Neural crest cell (in vitro differentiated cells): ENCODE results near the gene SNX9. TPM values are rescaled to one million over a fixed set of nuclear protein-coding genes. Genes with fewer than 3 reads are reported as not detected.

Experiments
- DNase-seq: peaks from one replicate; pipeline ENCODE4 v3.0.0; 2021; ENCODE audit warnings: low read depth, mixed read lengths, low spot score
- H3K27ac Mint-ChIP-seq: one replicate; pipeline ENCODE4 v1.8.0; 2021; ENCODE audit warnings: mild to moderate bottlenecking, mixed read lengths; ENCODE audit not compliant: unreplicated experiment
- H3K27me3 Mint-ChIP-seq: 2 replicates; pipeline ENCODE4 v1.8.0; 2021; ENCODE audit warnings: low read depth, mild to moderate bottlenecking, mixed read lengths
- H3K36me3 Mint-ChIP-seq: 2 replicates; pipeline ENCODE4 v1.8.0; 2021; ENCODE audit warnings: low read depth, mild to moderate bottlenecking, mixed read lengths
- H3K4me1 Mint-ChIP-seq: 2 replicates; pipeline ENCODE4 v1.8.0; 2021; ENCODE audit warnings: mixed read lengths
- H3K4me3 Mint-ChIP-seq: one replicate; pipeline ENCODE4 v1.8.0; 2021; ENCODE audit warnings: mild to moderate bottlenecking, mixed read lengths
- H3K9me3 Mint-ChIP-seq: 2 replicates; pipeline ENCODE4 v1.8.0; 2021; ENCODE audit warnings: mixed read lengths
- total RNA-seq: library from RNA; stranded (reverse); gene quantifications from 2 replicates; pipeline ENCODE4 v1.2.1, GENCODE V29; 2021
- TF ChIP-seq, protein P1 (sequence below): fragments of 200-600 bp; sonication (generic); conservative IDR thresholded peaks from 2 replicates; pipeline ENCODE4 v1.5.0; 2021; ENCODE audit warnings: antibody characterized with exemption, mild to moderate bottlenecking

SNX9 gene
- total RNA-seq, 1 donor from 2014 or later, result 18.1 TPM

DNA sequence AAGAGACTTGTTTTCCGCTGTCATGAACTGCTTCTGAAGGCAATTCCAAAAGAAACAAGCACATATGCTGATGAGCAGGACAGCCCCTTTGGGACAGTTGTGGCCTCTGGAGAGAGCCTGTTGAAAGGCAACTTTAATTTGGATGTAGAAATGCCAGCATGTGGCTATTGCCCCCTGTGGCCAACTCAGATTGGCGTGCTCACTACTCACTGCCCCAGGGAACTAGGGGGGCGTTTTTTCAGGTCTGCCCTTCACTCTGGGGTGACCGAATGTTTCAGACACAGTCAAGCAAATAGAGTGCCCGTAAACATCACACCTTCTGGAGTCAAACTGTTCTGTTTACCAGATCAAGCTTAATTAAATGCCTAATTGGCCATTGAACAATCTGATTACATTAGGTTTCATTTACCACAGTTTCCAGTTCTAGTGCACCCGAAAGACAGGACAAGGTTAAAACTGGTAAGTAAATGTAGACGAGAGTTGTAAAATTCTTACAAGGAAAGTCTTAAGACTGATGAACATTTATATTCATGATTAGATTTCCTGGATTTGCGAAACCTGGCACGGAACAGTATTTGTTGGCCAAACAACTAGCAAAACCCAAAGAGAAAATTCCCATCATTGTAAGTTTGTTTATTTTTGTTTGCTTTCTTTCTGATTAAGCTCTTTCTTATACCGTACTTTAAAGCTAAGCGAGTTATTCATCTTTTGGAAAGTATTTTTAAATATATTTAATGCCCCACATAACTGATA, 82.7 kb downstream of the SNX9 start:
- Mint-ChIP-seq H3K4me3 (no peak overlapping the region), H3K4me1 (no peaks in the 10 kb centered on the region), H3K27me3 (no peaks in the 10 kb centered on the region), H3K27ac (no peak overlapping the region), H3K9me3 (no peaks in the 10 kb centered on the region), H3K36me3 (peaks cover 19% of the 10 kb centered on the region)
- no peak for DNase-seq
- TF ChIP-seq, protein P1, sequence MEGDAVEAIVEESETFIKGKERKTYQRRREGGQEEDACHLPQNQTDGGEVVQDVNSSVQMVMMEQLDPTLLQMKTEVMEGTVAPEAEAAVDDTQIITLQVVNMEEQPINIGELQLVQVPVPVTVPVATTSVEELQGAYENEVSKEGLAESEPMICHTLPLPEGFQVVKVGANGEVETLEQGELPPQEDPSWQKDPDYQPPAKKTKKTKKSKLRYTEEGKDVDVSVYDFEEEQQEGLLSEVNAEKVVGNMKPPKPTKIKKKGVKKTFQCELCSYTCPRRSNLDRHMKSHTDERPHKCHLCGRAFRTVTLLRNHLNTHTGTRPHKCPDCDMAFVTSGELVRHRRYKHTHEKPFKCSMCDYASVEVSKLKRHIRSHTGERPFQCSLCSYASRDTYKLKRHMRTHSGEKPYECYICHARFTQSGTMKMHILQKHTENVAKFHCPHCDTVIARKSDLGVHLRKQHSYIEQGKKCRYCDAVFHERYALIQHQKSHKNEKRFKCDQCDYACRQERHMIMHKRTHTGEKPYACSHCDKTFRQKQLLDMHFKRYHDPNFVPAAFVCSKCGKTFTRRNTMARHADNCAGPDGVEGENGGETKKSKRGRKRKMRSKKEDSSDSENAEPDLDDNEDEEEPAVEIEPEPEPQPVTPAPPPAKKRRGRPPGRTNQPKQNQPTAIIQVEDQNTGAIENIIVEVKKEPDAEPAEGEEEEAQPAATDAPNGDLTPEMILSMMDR, result no peak

DNA sequence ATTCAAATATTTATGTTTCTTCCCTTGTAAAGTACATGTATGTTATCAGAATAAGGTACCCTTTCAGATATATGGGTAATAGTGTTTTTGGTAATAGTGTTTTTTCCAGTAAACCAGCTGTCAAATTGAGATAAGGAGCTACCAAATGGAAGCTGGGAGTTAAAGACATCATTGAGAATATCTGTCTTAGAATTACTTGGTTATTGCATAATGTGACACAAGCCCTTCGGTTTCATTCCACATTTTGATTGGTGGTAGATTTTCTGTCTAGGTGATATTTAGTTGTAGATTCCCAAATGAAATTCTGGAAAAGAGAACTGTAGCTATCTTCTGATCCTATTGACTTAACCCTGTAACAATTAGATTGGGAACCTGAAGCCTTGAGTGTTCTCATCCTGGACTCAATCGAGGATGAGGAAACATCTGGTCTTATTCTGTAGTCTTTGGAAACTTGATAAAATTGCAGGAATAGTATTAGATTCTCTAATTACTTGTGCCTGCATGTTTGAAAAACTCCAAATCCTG, 83.6 kb downstream of the SNX9 start:
- Mint-ChIP-seq H3K36me3 (peaks cover 20% of the 10 kb centered on the region), H3K27ac (no peak overlapping the region), H3K9me3 (no peaks in the 10 kb centered on the region), H3K4me1 (no peaks in the 10 kb centered on the region), H3K27me3 (no peaks in the 10 kb centered on the region), H3K4me3 (no peak overlapping the region)
- TF ChIP-seq, protein P1, result no peak
- no peak for DNase-seq

DNA sequence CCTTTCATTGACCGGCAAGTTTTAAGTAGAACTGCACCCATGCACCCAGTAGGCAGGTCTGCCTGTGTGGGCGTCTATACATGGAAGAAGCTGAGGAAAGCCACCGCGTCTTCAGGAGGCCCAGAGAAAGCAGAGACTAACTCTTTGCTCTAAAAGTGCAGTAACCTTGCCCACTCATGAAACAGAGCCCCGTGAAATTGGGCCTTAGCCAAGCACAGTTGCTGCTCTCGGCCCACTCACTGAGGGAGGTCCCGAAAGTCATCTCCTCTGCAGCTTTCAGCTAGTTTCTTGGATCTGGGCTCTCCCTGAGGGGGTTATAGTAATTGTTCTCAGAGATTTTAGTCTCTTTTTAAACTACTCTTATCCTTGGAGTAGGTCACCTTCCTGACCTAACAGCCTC, 84.6 kb downstream of the SNX9 start:
- H3K4me1 Mint-ChIP-seq, result no peaks in the 10 kb centered on the region
- no peaks in the 10 kb centered on the region for H3K9me3 Mint-ChIP-seq
- DNase-seq, result no peak
- peaks cover 20% of the 10 kb centered on the region for H3K36me3 Mint-ChIP-seq
- H3K27ac Mint-ChIP-seq, result no peak overlapping the region
- TF ChIP-seq, protein P1, result no peak
- H3K4me3 Mint-ChIP-seq, result no peak overlapping the region
- no peaks in the 10 kb centered on the region for H3K27me3 Mint-ChIP-seq

DNA sequence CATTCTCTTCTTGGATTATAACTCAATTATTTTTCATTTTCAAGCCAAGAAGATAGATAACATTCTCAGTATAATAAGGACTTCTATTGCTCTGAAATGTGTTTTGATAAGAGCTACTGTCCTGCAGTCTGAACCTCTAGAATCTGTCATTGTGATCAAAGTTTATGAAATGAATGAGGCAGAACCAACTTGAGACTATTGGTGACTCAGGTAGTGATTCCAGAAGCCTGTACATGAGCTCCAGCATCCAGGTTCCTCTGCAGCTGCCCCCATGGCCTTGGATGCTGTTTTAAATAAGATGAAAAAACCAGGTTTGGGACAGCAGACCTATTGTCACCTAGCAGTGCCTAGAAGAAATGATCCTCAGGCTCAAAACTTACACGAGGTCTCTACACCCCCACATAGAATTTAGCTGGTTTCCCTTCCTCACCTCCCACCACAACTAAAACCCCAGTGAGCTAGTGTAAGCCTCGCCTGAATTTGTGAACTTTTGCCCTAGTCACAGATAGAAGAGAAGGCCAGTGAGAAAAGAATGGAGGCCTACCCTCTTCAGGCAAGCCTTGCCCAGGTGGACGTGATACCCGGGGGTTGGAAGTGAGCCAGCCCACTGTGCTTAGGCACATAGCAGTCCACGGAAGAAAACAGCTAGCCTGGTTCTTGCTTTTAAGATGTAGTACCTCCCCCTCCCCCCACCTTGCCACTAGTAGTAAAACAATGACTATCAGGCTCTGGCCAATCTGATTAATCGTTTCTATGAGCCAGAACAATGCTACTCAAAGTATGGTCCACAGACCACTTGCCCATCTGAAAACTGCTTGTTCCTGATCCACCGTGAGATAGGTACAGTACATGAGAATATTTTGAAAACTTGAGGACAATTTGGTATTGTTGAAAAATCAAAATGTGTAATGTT, 85.6 kb downstream of the SNX9 start:
- TF ChIP-seq, protein P1, result no peak
- no peaks in the 10 kb centered on the region for H3K9me3 Mint-ChIP-seq
- H3K4me1 Mint-ChIP-seq, result peaks cover 2% of the 10 kb centered on the region
- no peak for DNase-seq
- peaks cover 22% of the 10 kb centered on the region for H3K36me3 Mint-ChIP-seq
- no peak overlapping the region for H3K27ac Mint-ChIP-seq
- H3K4me3 Mint-ChIP-seq, result no peak overlapping the region
- no peaks in the 10 kb centered on the region for H3K27me3 Mint-ChIP-seq

DNA sequence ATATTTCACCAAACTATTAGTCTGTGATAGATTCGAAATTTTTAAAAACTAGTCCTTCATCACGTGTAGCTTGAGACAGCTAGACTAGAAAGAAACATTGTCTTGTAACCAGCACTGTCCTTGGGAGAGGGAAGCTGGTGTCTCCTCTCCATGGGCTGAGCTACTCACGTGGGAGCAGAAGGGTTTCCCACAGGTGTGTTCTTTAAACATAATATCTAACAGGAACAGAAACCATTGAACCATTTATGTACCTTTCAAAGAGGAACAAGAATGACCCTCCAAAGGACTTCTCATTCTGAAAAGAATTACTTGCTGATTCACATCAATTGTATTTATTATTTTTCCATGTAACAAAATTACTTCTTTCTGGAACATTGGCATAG, 86.2 kb downstream of the SNX9 start:
- H3K27ac Mint-ChIP-seq, result no peak overlapping the region
- no peak overlapping the region for H3K4me3 Mint-ChIP-seq
- H3K36me3 Mint-ChIP-seq, result peaks cover 26% of the 10 kb centered on the region
- TF ChIP-seq, protein P1, result no peak
- H3K4me1 Mint-ChIP-seq, result peaks cover 3% of the 10 kb centered on the region
- H3K9me3 Mint-ChIP-seq, result no peaks in the 10 kb centered on the region
- no peak for DNase-seq
- H3K27me3 Mint-ChIP-seq, result no peaks in the 10 kb centered on the region
